Measurements from ENCODE around the gene UBXN7. TPM values are rescaled to one million over a fixed set of nuclear protein-coding genes. Genes with fewer than 3 reads are reported as not detected.

UBXN7 gene
- total and polyA plus RNA-seq, 9 of the 15 experiments (the other 6 are each of a cell fraction or from before 2014, with no cell fraction given) = 3.5 to 44.6 (median 13.4) TPM

GRCh38 chr3:196336319-196337145 is 95.7 kb downstream of the UBXN7 start (continued):
- TF ChIP-seq DLX4 (CRISPR knock-in tag; IDR thresholded peaks at IDR 0.05) = no peak
- no peak for TF ChIP-seq MAX (CRISPR knock-in tag; IDR thresholded peaks at IDR 0.05)
- no peak for TF ChIP-seq ZNF280A (IDR thresholded peaks at IDR 0.05; ENCODE audit: low read depth, partially characterized antibody)
- TF ChIP-seq SETDB1 (IDR thresholded peaks at IDR 0.05; ENCODE audit: low read length) = no peak
- TF ChIP-seq ASH1L (IDR thresholded peaks at IDR 0.05; ENCODE audit: borderline replicate concordance, low read depth, partially characterized antibody) = no peak
- TF ChIP-seq NBN (IDR thresholded peaks at IDR 0.05; ENCODE audit: low read depth) = no peak
- TF ChIP-seq STAT6 (CRISPR knock-in tag; IDR thresholded peaks at IDR 0.05) = no peak
- 0 out of 2 replicates have a peak, but pooled peaks have one; percentile 35 for TF ChIP-seq SPI1 (IDR thresholded peaks at IDR 0.05; ENCODE audit: borderline replicate concordance, low read depth, low read length)
- TF ChIP-seq SRSF1 (IDR thresholded peaks at IDR 0.05; ENCODE audit: low read depth, low read length) = no peak
- no peak for TF ChIP-seq RBM39 (optimal IDR thresholded peaks at IDR 0.05; ENCODE audit: low read depth, low read length)
- TF ChIP-seq JUND (IDR thresholded peaks at IDR 0.05; ENCODE audit: borderline replicate concordance, low read depth, low read length) = no peak
- no peak; the same call in 2 of the 3 replicates for TF ChIP-seq JUND (tag; IDR thresholded peaks at IDR 0.05; ENCODE audit: borderline replicate concordance, low read depth, low read length)
- TF ChIP-seq CBX3 (IDR thresholded peaks at IDR 0.05; ENCODE audit: borderline replicate concordance in 1 of 2, low read length in 2 of 2) = no peak
- TF ChIP-seq NFIC (IDR thresholded peaks at IDR 0.05) = peak; percentile 82
- TF ChIP-seq RBM22 (IDR thresholded peaks at IDR 0.05; ENCODE audit: low read depth, low read length, poor library complexity, severe bottlenecking) = no peak
- no peak for TF ChIP-seq IRF2 (CRISPR knock-in tag; IDR thresholded peaks at IDR 0.05)
- no peak for TF ChIP-seq RFX7 (CRISPR knock-in tag; IDR thresholded peaks at IDR 0.05)
- no peak for TF ChIP-seq NCOA1 (IDR thresholded peaks at IDR 0.05; ENCODE audit: low read depth)
- TF ChIP-seq KDM4B (IDR thresholded peaks at IDR 0.05; ENCODE audit: borderline replicate concordance in 2 of 2, low read depth in 1 of 2) = no peak
- TF ChIP-seq ZBTB8A (IDR thresholded peaks at IDR 0.05; ENCODE audit: partially characterized antibody) = no peak
- no peak for TF ChIP-seq E2F4 (CRISPR knock-in tag; IDR thresholded peaks at IDR 0.05; ENCODE audit: low read depth)
- TF ChIP-seq BMI1 (IDR thresholded peaks at IDR 0.05; ENCODE audit: low read length) = no peak

All from K562 (cell line).